Measurements from ENCODE around the gene DHX15.

The DHX15 gene

GRCh38 chr4:24559889-24560288 is 24.5 kb downstream of the DHX15 start:
- H3K36me3 ChIP-seq (ENCODE audit: insufficient read depth, low read length), result peaks cover 78% of the 10 kb centered on the region
- H3K79me2 ChIP-seq (ENCODE audit: insufficient read depth, low read length), result peaks cover 97% of the 10 kb centered on the region
- H2AFZ ChIP-seq (ENCODE audit: low read length), result no peak overlapping the region
- peaks cover 99% of the 10 kb centered on the region for H4K20me1 ChIP-seq (ENCODE audit: insufficient read depth, low read length, poor library complexity, severe bottlenecking)
- H3K4me1 ChIP-seq (ENCODE audit: insufficient read depth, low read length, poor library complexity, severe bottlenecking), result peaks cover 19% of the 10 kb centered on the region
- H3K27me3 ChIP-seq (ENCODE audit: insufficient read depth, low read length, poor library complexity, severe bottlenecking), result no peaks in the 10 kb centered on the region
- peak overlapping the region; percentile 35 for H3K4me2 ChIP-seq (ENCODE audit: low read depth, low read length, poor library complexity, severe bottlenecking)
- H3K9me3 ChIP-seq (ENCODE audit: insufficient read depth, low read depth, low read length), result 0 out of 2 replicates have a peak, but pooled peaks cover 3% of the 10 kb centered on the region
- TF ChIP-seq CTCF (conservative IDR thresholded peaks at IDR 0.05; ENCODE audit: low read length) (no peak), EZH2phosphoT487 (IDR thresholded peaks at IDR 0.05; ENCODE audit: borderline replicate concordance) (no peak)
- no peaks in the 10 kb centered on the region for H3K9me2 ChIP-seq (replicated peaks; ENCODE audit: low read depth, low read length)
- no peak overlapping the region for H3K4me3 ChIP-seq (ENCODE audit: low read length, poor library complexity, severe bottlenecking)
- H3K9ac ChIP-seq (ENCODE audit: low read depth, low read length, poor library complexity, severe bottlenecking), result no peak overlapping the region
- H3F3A ChIP-seq (ENCODE audit: low read depth), result peaks cover 3% of the 10 kb centered on the region

GRCh38 chr4:24559032-24559821 is 25.1 kb downstream of the DHX15 start:
- peaks cover 97% of the 10 kb centered on the region for H3K79me2 ChIP-seq (ENCODE audit: insufficient read depth, low read length)
- H3K9me3 ChIP-seq (ENCODE audit: insufficient read depth, low read depth, low read length), result 0 out of 2 replicates have a peak, but pooled peaks cover 3% of the 10 kb centered on the region
- peaks cover 3% of the 10 kb centered on the region for H3F3A ChIP-seq (ENCODE audit: low read depth)
- H2AFZ ChIP-seq (ENCODE audit: low read length), result no peak overlapping the region
- TF ChIP-seq EZH2phosphoT487 (IDR thresholded peaks at IDR 0.05; ENCODE audit: borderline replicate concordance), result no peak
- no peak for TF ChIP-seq CTCF (conservative IDR thresholded peaks at IDR 0.05; ENCODE audit: low read length)
- H3K36me3 ChIP-seq (ENCODE audit: insufficient read depth, low read length), result peaks cover 78% of the 10 kb centered on the region
- H3K9me2 ChIP-seq (replicated peaks; ENCODE audit: low read depth, low read length), result no peaks in the 10 kb centered on the region
- no peak overlapping the region for H3K4me3 ChIP-seq (ENCODE audit: low read length, poor library complexity, severe bottlenecking)
- peaks cover 99% of the 10 kb centered on the region for H4K20me1 ChIP-seq (ENCODE audit: insufficient read depth, low read length, poor library complexity, severe bottlenecking)
- H3K9ac ChIP-seq (ENCODE audit: low read depth, low read length, poor library complexity, severe bottlenecking), result no peak overlapping the region
- H3K4me2 ChIP-seq (ENCODE audit: low read depth, low read length, poor library complexity, severe bottlenecking), result peak overlapping the region; percentile 11
- H3K27me3 ChIP-seq (ENCODE audit: insufficient read depth, low read length, poor library complexity, severe bottlenecking), result no peaks in the 10 kb centered on the region
- peaks cover 19% of the 10 kb centered on the region for H3K4me1 ChIP-seq (ENCODE audit: insufficient read depth, low read length, poor library complexity, severe bottlenecking)

GRCh38 chr4:24557026-24558025 is 27.0 kb downstream of the DHX15 start:
- peaks cover 95% of the 10 kb centered on the region for H3K79me2 ChIP-seq (ENCODE audit: insufficient read depth, low read length)
- H3K27me3 ChIP-seq (ENCODE audit: insufficient read depth, low read length, poor library complexity, severe bottlenecking), result no peaks in the 10 kb centered on the region
- no peak for TF ChIP-seq EZH2phosphoT487 (IDR thresholded peaks at IDR 0.05; ENCODE audit: borderline replicate concordance)
- no peak for TF ChIP-seq CTCF (conservative IDR thresholded peaks at IDR 0.05; ENCODE audit: low read length)
- peaks cover 19% of the 10 kb centered on the region for H3K4me1 ChIP-seq (ENCODE audit: insufficient read depth, low read length, poor library complexity, severe bottlenecking)
- H2AFZ ChIP-seq (ENCODE audit: low read length), result no peak overlapping the region
- H3K9ac ChIP-seq (ENCODE audit: low read depth, low read length, poor library complexity, severe bottlenecking), result no peak overlapping the region
- H3K4me2 ChIP-seq (ENCODE audit: low read depth, low read length, poor library complexity, severe bottlenecking), result peak overlapping the region; percentile 27
- H3F3A ChIP-seq (ENCODE audit: low read depth), result peaks cover 7% of the 10 kb centered on the region
- 0 out of 2 replicates have a peak, but pooled peaks cover 3% of the 10 kb centered on the region for H3K9me3 ChIP-seq (ENCODE audit: insufficient read depth, low read depth, low read length)
- H4K20me1 ChIP-seq (ENCODE audit: insufficient read depth, low read length, poor library complexity, severe bottlenecking), result peaks cover 97% of the 10 kb centered on the region
- no peaks in the 10 kb centered on the region for H3K9me2 ChIP-seq (replicated peaks; ENCODE audit: low read depth, low read length)
- H3K36me3 ChIP-seq (ENCODE audit: insufficient read depth, low read length), result peaks cover 79% of the 10 kb centered on the region
- peak overlapping the region; percentile 14 for H3K4me3 ChIP-seq (ENCODE audit: low read length, poor library complexity, severe bottlenecking)

Data from Loucy (cell line).